HCT116 (cell line): ENCODE results near the gene DENND2D. TPM values are rescaled to one million over a fixed set of nuclear protein-coding genes. Genes with fewer than 3 reads are reported as not detected.

Source experiments
- ATAC-seq: fragments of 200-7000 bp; cut with Tn5 transposase; 2 replicates; pipeline ENCODE4 v1.9.1; 2020; ENCODE audit warnings: mild to moderate bottlenecking, moderate library complexity
- BruUV-seq: library from RNA; stranded (reverse); fragments of 400-500 nt; replicated peaks from 2 replicates; lab custom pipeline; 2021; lab: Mats Ljungman, UMichigan
- CTCF ChIA-PET: fragments of 300-600 bp; sonication (Branson Sonifier 250); formaldehyde crosslinking; loops from one replicate; lab custom pipeline; 2021; ENCODE audit warnings: antibody characterized with exemption; lab: Charles Lee
- POLR2A ChIA-PET: fragments of 300-600, 350-600 bp; sonication (Branson Sonifier 250); formaldehyde crosslinking; loops from one replicate; lab custom pipeline; 2021; ENCODE audit warnings: antibody characterized with exemption; lab: Charles Lee
- RAD21 ChIA-PET, 2 experiments: fragments of 300-600 bp; sonication (Branson Sonifier 250); formaldehyde crosslinking; loops; one replicate each; lab custom pipeline; 2023; ENCODE audit warnings: low total read pairs in 2 of 2; ENCODE audit not compliant: uncharacterized antibody in 2 of 2, unreplicated experiment in 2 of 2, low non-redundant PET in 1 of 2; lab: Charles Lee
- DNase-seq: peaks from one replicate; pipeline ENCODE4 v3.0.0-alpha.2; 2010; ENCODE audit warnings: low read depth, low spot score
- H2AFZ ChIP-seq: fragments of 200-600 bp; shearing (Covaris generic), sonication (generic); 2 replicates; pipeline ENCODE4 v1.6.1; 2017; ENCODE audit warnings: low read depth, mixed run types, mixed read lengths, antibody characterized with exemption, low read length; ENCODE audit not compliant: poor library complexity, severe bottlenecking
- H3K27ac ChIP-seq: 2 replicates; pipeline ENCODE4 v1.5.1; 2012; ENCODE audit warnings: low read depth, low read length
- H3K27me3 ChIP-seq: fragments of 200-600 bp; sonication (generic); 2 replicates; pipeline ENCODE4 v1.6.1; 2016; ENCODE audit warnings: mixed run types, low read length, mixed read lengths; ENCODE audit not compliant: insufficient read depth
- H3K36me3 ChIP-seq, 2 experiments: fragments of 200-500 bp in 1 of 2; fragments of 200-600 bp in 1 of 2; sonication (Bioruptor generic) in 1 of 2; sonication (generic) in 1 of 2; 2 replicates each; pipeline versions ENCODE4 v1.5.1 to v1.6.1; 2014 to 2016; ENCODE audit warnings: low read length in 2 of 2, inconsistent platforms in 1 of 2, mixed read lengths in 1 of 2, mixed run types in 1 of 2; ENCODE audit not compliant: insufficient read depth in 2 of 2, control insufficient read depth in 1 of 2
- H3K4me1 ChIP-seq, 2 experiments: fragments of 200-600 bp in 1 of 2; sonication (generic) in 1 of 2; 2 replicates each; pipeline versions ENCODE4 v1.5.1 to v1.6.1; 2012 to 2017; ENCODE audit warnings: low read length in 2 of 2, inconsistent platforms in 1 of 2, mild to moderate bottlenecking in 1 of 2, mixed read lengths in 1 of 2, mixed run types in 1 of 2, moderate library complexity in 1 of 2; ENCODE audit not compliant: insufficient read depth in 2 of 2, control insufficient read depth in 1 of 2
- H3K4me2 ChIP-seq: fragments of 200-600 bp; sonication (generic); 2 replicates; pipeline ENCODE4 v1.6.1; 2017; ENCODE audit warnings: mixed run types, low read length, mixed read lengths
- H3K4me3 ChIP-seq, 2 experiments: fragments of 200-600 bp in 1 of 2; sonication (generic) in 1 of 2; replicated peaks in 1 of 2; 2 replicates each; pipeline ENCODE4 v1.5.1; 2011 to 2016; ENCODE audit warnings: low read length in 2 of 2, control low read depth in 1 of 2, low read depth in 1 of 2, mild to moderate bottlenecking in 1 of 2, mixed read lengths in 1 of 2, mixed run types in 1 of 2
- H3K79me2 ChIP-seq: fragments of 200-600 bp; sonication (generic); 2 replicates; pipeline ENCODE4 v1.6.1; 2017; ENCODE audit warnings: mild to moderate bottlenecking, mixed run types, low read length, moderate library complexity, mixed read lengths; ENCODE audit not compliant: insufficient read depth
- H3K9ac ChIP-seq: fragments of 200-600 bp; sonication (generic); 2 replicates; pipeline ENCODE4 v1.6.1; 2016; ENCODE audit warnings: low read length, mixed read lengths
- H3K9me2 ChIP-seq: fragments of 200-600 bp; sonication (generic), shearing (Covaris generic); 2 replicates; pipeline ENCODE4 v1.6.1; 2017; ENCODE audit warnings: mixed run types, mild to moderate bottlenecking, moderate library complexity; ENCODE audit not compliant: insufficient read depth
- H3K9me3 ChIP-seq, 2 experiments: fragments of 200-500 bp in 1 of 2; fragments of 200-600 bp in 1 of 2; sonication (Bioruptor generic) in 1 of 2; sonication (generic) in 1 of 2; 2 replicates each; pipeline ENCODE4 v1.6.1; 2014 to 2017; ENCODE audit warnings: low read length in 2 of 2, mixed read lengths in 2 of 2, inconsistent platforms in 1 of 2, low read depth in 1 of 2, mild to moderate bottlenecking in 1 of 2, mixed run types in 1 of 2, moderate library complexity in 1 of 2; ENCODE audit not compliant: control insufficient read depth in 1 of 2, insufficient read depth in 1 of 2
- H4K20me1 ChIP-seq: fragments of 200-600 bp; sonication (generic), shearing (Covaris generic); 2 replicates; pipeline ENCODE4 v1.6.1; 2017; ENCODE audit warnings: mixed run types, mild to moderate bottlenecking, moderate library complexity; ENCODE audit not compliant: insufficient read depth
- EGR1 ChIP-seq: IDR thresholded peaks from 2 replicates; pipeline ENCODE4 v1.6.1; 2012; ENCODE audit warnings: low read depth
- ZNF274 ChIP-seq: fragments of 200-500 bp; sonication (Bioruptor generic); IDR thresholded peaks from 2 replicates; pipeline ENCODE4 v1.6.1; 2014; ENCODE audit warnings: mild to moderate bottlenecking, low read depth, low read length, inconsistent platforms
- intact Hi-C: fragments of 100-400 bp; cut with micrococcal nuclease; formaldehyde crosslinking; loops from 2 replicates; pipeline ENCODE4 v1.10.0; 2022
- total RNA-seq: library from RNA; stranded (reverse); gene quantifications from one replicate; pipeline ENCODE4 v1.2.1, GENCODE V29; 2021; ENCODE audit not compliant: unreplicated experiment
- TF ChIP-seq, protein P1 (sequence below): IDR thresholded peaks from 2 replicates; pipeline ENCODE4 v1.6.1; 2011; ENCODE audit warnings: mild to moderate bottlenecking, low read length, moderate library complexity; ENCODE audit not compliant: insufficient replicate concordance; ENCODE audit errors: extremely low read depth
- TF ChIP-seq, protein P2 (sequence below): IDR thresholded peaks from 2 replicates; pipeline ENCODE4 v1.6.1; 2012
- TF ChIP-seq, protein P3 (sequence below): IDR thresholded peaks from 2 replicates; pipeline ENCODE4 v1.6.1; 2012

DENND2D gene
- total RNA-seq, 1 experiment from 2014 or later, result 31.9 TPM

GRCh38 chr1:111176678-111177077, 23.8 kb downstream of the DENND2D start:
- no TSS peak for BruUV-seq
- RAD21 ChIA-PET, result no interaction called here
- Histone ChIP-seq H3K4me3 (no peak overlapping the region), H3K27me3 (no peaks in the 10 kb centered on the region), H2AFZ (no peak overlapping the region), H3K9me2 (no peaks in the 10 kb centered on the region), H3K4me1 (no peaks in the 10 kb centered on the region), H4K20me1 (no peaks in the 10 kb centered on the region), H3K9me3 (no peaks in the 10 kb centered on the region), H3K79me2 (no peaks in the 10 kb centered on the region), H3K9ac (no peak overlapping the region), H3K36me3 (peaks cover 8 to 11% of the 10 kb centered on the region in 2 experiments; a peak in 2 of 4 replicates), H3K4me2 (no peak overlapping the region), H3K27ac (no peak overlapping the region)
- intact Hi-C loops, result no loop called here
- TF ChIP-seq, protein P1, sequence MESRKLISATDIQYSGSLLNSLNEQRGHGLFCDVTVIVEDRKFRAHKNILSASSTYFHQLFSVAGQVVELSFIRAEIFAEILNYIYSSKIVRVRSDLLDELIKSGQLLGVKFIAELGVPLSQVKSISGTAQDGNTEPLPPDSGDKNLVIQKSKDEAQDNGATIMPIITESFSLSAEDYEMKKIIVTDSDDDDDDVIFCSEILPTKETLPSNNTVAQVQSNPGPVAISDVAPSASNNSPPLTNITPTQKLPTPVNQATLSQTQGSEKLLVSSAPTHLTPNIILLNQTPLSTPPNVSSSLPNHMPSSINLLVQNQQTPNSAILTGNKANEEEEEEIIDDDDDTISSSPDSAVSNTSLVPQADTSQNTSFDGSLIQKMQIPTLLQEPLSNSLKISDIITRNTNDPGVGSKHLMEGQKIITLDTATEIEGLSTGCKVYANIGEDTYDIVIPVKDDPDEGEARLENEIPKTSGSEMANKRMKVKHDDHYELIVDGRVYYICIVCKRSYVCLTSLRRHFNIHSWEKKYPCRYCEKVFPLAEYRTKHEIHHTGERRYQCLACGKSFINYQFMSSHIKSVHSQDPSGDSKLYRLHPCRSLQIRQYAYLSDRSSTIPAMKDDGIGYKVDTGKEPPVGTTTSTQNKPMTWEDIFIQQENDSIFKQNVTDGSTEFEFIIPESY, result no peak
- no peak for TF ChIP-seq EGR1
- TF ChIP-seq, protein P2, sequence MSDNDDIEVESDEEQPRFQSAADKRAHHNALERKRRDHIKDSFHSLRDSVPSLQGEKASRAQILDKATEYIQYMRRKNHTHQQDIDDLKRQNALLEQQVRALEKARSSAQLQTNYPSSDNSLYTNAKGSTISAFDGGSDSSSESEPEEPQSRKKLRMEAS, result no peak
- ATAC-seq (no peak), DNase-seq (no peak)
- POLR2A ChIA-PET, result no interaction called here
- CTCF ChIA-PET, result no interaction called here

DNA sequence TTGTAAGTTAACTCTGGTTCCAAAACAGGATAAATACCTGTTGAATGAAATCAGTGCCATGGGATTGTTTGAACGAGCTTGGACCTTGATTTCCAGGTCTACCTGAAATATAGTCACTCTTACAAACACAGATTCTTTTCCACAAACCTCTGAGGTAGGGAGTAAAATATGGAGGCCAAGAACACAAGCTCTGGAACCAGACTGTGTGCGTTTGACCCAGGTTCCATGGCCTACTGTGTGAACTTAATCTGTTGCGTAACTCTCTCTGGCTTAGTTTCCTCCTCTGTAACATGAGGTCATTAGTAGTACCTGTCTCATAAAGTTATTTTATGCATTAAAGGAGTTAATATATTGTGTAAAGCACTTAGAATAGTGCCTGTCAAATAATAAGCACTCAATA, 25.1 kb downstream of the DENND2D start:
- Histone ChIP-seq H3K9me2 (no peaks in the 10 kb centered on the region), H3K4me2 (no peak overlapping the region), H3K36me3 (peaks cover 8 to 11% of the 10 kb centered on the region in 2 experiments; a peak in 2 of 4 replicates), H3K4me1 (no peaks in the 10 kb centered on the region), H2AFZ (no peak overlapping the region), H3K79me2 (no peaks in the 10 kb centered on the region), H3K9me3 (no peaks in the 10 kb centered on the region), H4K20me1 (peaks cover 3% of the 10 kb centered on the region; the same call in 1 of the 2 replicates), H3K4me3 (no peak overlapping the region), H3K27ac (no peak overlapping the region), H3K27me3 (no peaks in the 10 kb centered on the region), H3K9ac (no peak overlapping the region)
- RAD21 ChIA-PET, result no interaction called here
- POLR2A ChIA-PET, result no interaction called here
- no peak for ATAC-seq
- intact Hi-C loops, result no loop called here
- BruUV-seq, result no TSS peak
- TF ChIP-seq, protein P3, sequence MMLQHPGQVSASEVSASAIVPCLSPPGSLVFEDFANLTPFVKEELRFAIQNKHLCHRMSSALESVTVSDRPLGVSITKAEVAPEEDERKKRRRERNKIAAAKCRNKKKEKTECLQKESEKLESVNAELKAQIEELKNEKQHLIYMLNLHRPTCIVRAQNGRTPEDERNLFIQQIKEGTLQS, result no peak
- no peak for TF ChIP-seq ZNF274
- CTCF ChIA-PET, result no interaction called here
- DNase-seq, result no peak
